Stimulated activated CD4-positive, alpha-beta T cell treated with anti-CD3 and anti-CD28 coated beads, Interleukin-1b, Interleukin-23, amount 100 ng/mL, for 4 hours (primary cell): ENCODE measurements around the gene PSMB10.

Experiments
- DNase-seq, 2 donors: peaks; one replicate each; pipeline ENCODE4 v3.0.0-alpha.2; 2020; ENCODE audit warnings: low read depth in 2 of 2

The PSMB10 gene

DNA sequence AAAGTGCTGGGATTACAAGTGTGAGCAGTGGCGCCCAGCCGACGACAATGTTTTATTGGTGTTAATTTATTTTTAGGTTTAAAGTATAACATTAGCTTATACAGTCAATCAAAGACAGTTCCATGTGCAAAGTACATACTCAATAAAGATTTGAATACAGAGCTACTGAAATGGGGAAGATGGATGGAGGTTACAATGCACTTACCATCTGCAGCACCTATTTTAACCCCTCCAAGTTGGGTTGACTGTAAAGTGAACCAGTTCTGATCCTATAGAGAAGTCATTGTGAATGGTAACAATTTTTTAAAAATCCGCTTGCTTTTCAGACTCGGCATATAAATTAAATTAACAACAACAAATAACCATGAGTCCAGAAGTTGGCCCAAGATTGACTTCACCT is 44.3 kb downstream of the PSMB10 start:
- DNase-seq: no peak

DNA sequence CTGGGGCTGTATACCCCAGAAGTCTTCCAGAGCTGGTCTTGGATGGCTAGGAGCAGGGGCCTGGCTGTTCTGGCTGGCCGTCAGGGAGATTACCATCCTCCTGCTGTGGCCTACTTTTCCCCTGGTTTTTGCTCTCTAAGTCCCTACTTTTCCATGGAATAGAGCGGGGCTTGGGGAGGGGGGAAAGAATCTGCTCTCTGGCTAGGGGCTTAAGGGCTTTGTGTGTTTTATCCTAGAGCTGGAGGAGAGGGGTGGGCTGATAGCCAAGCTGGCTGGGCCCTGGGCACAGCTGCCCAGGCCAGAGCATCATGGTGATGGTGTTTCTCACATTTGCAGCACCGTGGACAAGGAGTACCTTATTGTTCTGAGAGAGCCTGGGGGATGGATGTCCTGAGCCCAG is 48.3 kb downstream of the PSMB10 start:
- no peak for DNase-seq

DNA sequence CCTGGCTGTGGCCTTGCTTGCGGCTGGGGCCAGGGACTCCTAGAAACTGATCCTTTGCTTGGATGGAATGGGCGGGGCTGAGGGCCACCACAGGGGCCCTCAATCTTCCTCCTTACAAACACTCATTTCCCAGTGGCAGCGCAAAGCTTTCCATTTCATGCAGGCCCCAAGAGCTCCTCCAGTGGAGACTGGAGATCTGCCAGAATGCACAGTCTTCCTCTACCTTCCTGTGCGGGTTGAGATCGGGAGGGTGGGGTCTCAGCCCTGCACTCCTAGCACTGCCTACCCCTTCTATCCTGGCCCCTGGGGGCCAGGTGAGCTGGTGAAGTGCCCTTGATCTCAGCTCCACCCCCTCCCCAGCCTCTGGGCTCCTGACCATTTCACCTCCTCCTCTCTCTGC is 50.3 kb downstream of the PSMB10 start:
- no peak for DNase-seq

GRCh38 chr16:67885976-67886375 is 50.7 kb downstream of the PSMB10 start:
- no peak for DNase-seq

DNA sequence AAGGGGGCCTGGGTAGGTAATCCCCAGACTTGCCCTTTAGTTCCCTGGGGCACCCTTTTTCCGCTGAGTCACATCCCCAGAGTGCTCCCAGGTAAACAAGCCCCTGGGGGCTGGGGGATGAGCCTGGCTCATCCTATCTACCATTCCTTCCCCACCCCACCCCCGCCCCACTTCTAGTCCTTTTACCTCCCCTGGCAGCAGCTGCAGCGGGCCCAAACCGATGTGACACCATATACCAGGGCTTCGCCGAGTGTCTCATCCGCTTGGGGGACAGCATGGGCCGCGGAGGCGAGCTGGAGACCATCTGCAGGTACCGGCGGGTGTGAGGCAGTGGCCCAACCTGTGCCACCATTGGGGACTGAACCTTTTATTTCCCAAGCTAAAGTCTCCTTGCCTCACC is 51.1 kb downstream of the PSMB10 start:
- no peak for DNase-seq

- DNase-seq: no peak
Observed at GRCh38 chr16:67884684-67885083, 52.0 kb downstream of the PSMB10 start, which contains the start of gene NRN1L. TSS of gene NRN1L (plus strand) at chr16:67884885. CDS start at chr16:67884904, 19 bp downstream.
